ENCODE data around the gene TOMM40L.
A peak's percentile ranks its signal among the peaks of the same experiment; 100 is the strongest.
"Not testable (repeated sequence)": the region's sequence is repeated elsewhere in the genome, so short reads cannot be mapped to it uniquely, and the experiment has no call there.

The TOMM40L gene

DNA sequence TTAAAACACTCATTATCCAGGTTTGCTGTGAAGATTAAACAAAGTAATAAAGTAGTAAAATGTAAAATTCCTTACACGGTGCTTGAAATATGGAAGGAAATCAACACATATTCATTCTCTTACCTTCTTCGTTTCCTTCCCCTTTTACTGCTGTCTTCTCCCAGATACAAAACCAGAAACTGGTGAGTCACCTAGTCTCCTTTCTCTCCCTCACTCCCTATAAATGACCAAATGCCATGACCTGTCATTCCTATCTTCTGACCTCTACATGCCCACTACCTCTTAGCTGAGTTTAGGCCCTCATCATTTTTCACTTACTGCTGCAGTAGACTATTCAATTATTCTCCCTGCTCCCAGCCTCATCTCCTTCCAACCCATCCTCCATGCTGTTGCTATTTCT is 16.5 kb downstream of the TOMM40L start:
- H3K4me3 ChIP-seq (ENCODE audit: low read depth, low read length) = no peak overlapping the region
- peak; percentile 40 for DNase-seq (ENCODE audit: low read depth)
- no peak for TF ChIP-seq POLR2A (IDR thresholded peaks at IDR 0.05; ENCODE audit: extremely low read depth, insufficient read length)
- TF ChIP-seq, protein P1, sequence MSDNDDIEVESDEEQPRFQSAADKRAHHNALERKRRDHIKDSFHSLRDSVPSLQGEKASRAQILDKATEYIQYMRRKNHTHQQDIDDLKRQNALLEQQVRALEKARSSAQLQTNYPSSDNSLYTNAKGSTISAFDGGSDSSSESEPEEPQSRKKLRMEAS (IDR thresholded peaks at IDR 0.05; ENCODE audit: low read depth, low read length) = no peak
- TF ChIP-seq MYC (IDR thresholded peaks at IDR 0.05; ENCODE audit: low read depth, low read length) = no peak
- TF ChIP-seq, protein P2, sequence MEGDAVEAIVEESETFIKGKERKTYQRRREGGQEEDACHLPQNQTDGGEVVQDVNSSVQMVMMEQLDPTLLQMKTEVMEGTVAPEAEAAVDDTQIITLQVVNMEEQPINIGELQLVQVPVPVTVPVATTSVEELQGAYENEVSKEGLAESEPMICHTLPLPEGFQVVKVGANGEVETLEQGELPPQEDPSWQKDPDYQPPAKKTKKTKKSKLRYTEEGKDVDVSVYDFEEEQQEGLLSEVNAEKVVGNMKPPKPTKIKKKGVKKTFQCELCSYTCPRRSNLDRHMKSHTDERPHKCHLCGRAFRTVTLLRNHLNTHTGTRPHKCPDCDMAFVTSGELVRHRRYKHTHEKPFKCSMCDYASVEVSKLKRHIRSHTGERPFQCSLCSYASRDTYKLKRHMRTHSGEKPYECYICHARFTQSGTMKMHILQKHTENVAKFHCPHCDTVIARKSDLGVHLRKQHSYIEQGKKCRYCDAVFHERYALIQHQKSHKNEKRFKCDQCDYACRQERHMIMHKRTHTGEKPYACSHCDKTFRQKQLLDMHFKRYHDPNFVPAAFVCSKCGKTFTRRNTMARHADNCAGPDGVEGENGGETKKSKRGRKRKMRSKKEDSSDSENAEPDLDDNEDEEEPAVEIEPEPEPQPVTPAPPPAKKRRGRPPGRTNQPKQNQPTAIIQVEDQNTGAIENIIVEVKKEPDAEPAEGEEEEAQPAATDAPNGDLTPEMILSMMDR (IDR thresholded peaks at IDR 0.05; ENCODE audit: low read depth, low read length) = no peak

DNA sequence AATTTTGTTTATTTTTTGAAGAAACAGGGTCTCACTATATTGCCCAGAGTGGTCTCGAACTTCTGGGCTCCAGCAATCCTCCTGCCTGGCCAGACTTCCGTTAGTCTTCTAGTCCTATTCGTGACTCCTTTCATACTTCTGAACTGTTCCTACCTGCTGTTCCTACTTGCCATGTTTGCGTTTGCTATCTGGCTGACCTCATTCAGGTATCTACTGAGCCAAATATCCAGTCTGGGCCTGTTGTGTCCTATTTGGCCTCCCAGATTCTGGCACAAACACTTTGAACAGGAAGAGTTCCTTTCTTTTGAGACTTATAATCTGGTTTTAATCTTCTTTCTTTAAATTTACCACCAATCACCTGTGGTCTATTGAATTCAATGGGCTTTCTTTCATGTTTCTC is 19.0 kb downstream of the TOMM40L start:
- no peak for DNase-seq (ENCODE audit: low read depth)
- no peak overlapping the region for H3K4me3 ChIP-seq (ENCODE audit: low read depth, low read length)
- TF ChIP-seq, protein P1 (IDR thresholded peaks at IDR 0.05; ENCODE audit: low read depth, low read length) = no peak
- TF ChIP-seq, protein P2 (IDR thresholded peaks at IDR 0.05; ENCODE audit: low read depth, low read length) = no peak
- TF ChIP-seq POLR2A (IDR thresholded peaks at IDR 0.05; ENCODE audit: extremely low read depth, insufficient read length) (no peak), MYC (IDR thresholded peaks at IDR 0.05; ENCODE audit: low read depth, low read length) (no peak)

DNA sequence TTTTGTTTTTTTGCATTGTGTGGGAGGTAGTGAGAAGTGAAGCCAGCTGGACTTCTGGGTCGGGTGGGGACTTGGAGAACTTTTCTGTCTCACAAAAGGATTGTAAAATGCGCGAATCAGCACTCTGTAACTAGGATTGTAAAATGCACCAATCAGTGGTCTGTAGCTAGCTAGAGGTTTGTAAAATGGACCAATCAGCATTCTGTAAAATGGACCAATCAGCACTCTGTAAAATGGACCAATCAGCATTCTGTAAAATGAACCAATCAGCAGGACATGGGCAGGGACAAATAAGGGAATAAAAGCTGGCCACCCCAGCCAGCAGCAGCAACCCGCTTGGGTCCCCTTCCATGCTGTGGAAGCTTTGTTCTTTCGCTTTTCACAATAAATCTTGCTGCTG is 24.2 kb downstream of the TOMM40L start:
- not testable (repeated sequence) for H3K4me3 ChIP-seq (ENCODE audit: low read depth, low read length); DNase-seq (ENCODE audit: low read depth)

DNA sequence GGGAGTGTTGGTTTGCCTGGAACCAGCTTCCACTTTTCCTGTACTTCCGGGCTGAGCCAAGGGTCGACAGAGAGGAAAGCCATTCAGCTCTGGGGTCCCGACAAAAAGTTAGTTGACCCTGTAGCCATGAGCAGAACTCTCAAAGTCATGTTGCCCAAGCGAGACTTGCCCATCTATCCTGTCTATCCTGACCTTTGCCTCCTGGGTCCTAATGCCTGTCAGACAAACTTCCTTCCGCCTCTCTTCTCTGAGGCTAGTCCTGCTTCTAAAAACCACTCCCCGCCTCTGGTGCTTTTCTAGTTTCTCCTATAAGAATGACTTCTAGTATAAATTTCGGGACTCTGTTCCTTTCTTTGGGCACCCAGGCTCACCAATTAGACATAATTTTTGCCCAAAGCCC is 25.0 kb downstream of the TOMM40L start:
- no peak overlapping the region for H3K4me3 ChIP-seq (ENCODE audit: low read depth, low read length)
- TF ChIP-seq POLR2A (IDR thresholded peaks at IDR 0.05; ENCODE audit: extremely low read depth, insufficient read length) (no peak), MYC (IDR thresholded peaks at IDR 0.05; ENCODE audit: low read depth, low read length) (no peak)
- TF ChIP-seq, protein P1 (IDR thresholded peaks at IDR 0.05; ENCODE audit: low read depth, low read length) = no peak
- TF ChIP-seq, protein P2 (IDR thresholded peaks at IDR 0.05; ENCODE audit: low read depth, low read length) = no peak
- DNase-seq (ENCODE audit: low read depth) = no peak

DNA sequence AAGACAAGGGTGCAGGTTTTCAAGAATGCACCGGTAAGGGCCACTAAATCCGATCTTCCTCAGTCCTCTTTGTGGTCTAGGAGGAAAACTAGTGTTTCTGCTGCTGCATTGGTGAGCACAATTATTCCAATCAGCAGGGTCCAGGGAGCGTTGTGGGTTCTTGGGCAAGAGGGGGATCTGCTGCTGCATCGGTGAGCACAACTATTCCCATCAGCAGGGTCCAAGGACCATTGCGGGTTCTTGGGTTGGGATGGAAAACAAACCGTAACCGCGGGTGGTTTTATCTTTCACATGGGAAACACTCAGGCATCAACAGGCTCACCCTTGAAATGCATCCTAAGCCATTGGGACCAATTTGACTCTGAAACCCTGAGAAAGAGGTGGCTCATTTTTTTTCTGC is 25.7 kb downstream of the TOMM40L start:
- DNase-seq (ENCODE audit: low read depth) = no peak
- no peak overlapping the region for H3K4me3 ChIP-seq (ENCODE audit: low read depth, low read length)
- TF ChIP-seq POLR2A (IDR thresholded peaks at IDR 0.05; ENCODE audit: extremely low read depth, insufficient read length) = no peak
- TF ChIP-seq MYC (IDR thresholded peaks at IDR 0.05; ENCODE audit: low read depth, low read length) = no peak
- TF ChIP-seq, protein P1 (IDR thresholded peaks at IDR 0.05; ENCODE audit: low read depth, low read length) = no peak

DNA sequence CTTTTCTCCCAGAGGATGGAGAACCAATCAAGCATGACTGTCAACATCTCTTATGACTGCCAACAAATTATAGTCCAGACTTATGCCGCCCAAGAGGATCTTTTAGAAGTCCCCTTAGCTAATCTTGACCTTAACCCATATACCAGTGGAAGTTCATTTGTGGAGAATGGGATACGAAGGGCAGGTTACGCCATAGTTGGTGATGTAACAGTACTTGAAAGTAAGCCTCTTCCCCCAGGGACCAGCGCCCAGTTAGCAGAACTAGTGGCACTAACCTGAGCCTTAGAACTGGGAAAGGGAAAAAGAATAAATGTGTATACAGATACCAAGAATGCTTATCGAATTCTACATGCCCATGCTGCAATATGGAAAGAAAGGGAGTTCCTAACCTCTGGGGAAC is 29.4 kb downstream of the TOMM40L start:
- not testable (repeated sequence) for H3K4me3 ChIP-seq (ENCODE audit: low read depth, low read length)
- DNase-seq (ENCODE audit: low read depth) = peak; percentile 64

DNA sequence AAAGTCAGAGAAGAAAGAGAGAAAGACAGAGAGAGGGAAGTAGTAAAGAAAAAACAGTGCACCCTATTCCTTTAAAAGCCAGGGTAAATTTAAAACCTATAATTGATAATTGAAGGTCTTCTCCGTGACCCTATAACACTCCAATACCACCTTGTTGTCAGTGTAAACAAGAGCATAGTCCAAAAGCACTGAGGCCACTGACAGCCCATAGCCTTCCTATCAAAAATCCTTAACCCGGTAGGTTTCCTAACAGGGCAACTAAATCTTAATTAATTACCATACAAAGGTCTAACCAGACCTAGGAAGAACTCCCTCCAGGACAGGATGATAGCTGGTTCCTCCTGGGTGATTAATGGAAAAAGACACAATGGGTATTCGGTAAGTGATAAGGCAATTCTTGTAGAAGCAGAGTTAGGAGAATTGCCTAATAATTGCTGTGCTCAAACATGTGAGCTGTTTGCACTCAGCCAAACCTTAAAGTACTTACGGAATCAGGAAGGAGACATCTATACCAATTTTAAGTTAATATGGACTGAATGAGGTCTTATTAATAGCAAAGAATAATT is 30.2 kb downstream of the TOMM40L start:
- DNase-seq (ENCODE audit: low read depth); H3K4me3 ChIP-seq (ENCODE audit: low read depth, low read length): not testable (repeated sequence)

DNA sequence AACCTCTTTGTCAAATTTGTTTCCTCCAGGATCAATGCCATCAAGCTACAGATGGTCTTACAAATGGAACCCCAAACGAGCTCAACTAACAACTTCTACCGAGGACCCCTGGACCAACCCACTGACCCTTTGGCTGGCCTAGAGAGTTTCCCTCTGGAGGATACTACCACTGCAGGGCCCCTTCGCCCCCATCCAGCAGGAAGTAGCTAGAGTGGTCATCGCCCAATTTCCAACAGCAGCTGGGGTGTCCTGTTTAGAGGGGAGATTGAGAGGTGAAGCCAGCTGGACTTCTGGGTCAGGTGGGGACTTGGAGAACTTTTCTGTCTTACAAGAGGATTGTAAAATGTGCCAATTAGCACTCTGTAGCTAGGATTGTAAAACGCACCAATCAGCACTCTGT is 31.2 kb downstream of the TOMM40L start:
- not testable (repeated sequence) for H3K4me3 ChIP-seq (ENCODE audit: low read depth, low read length); DNase-seq (ENCODE audit: low read depth)
